Ectodermal cell (in vitro differentiated cells): ENCODE measurements around the gene CFAP20.

Experiments
- H3K27ac ChIP-seq: 2 replicates; pipeline ENCODE4 v1.7.0; 2013; ENCODE audit warnings: mild to moderate bottlenecking, low read depth, low read length; ENCODE audit not compliant: insufficient read depth, poor library complexity, severe bottlenecking
- H3K27me3 ChIP-seq: 2 replicates; pipeline ENCODE4 v1.7.0; 2013; ENCODE audit warnings: mild to moderate bottlenecking, low read length; ENCODE audit not compliant: insufficient read depth, control insufficient read depth, poor library complexity, severe bottlenecking
- H3K36me3 ChIP-seq: one replicate; pipeline ENCODE4 v1.7.0; 2013; ENCODE audit warnings: low read length; ENCODE audit not compliant: control insufficient read depth, insufficient read depth
- H3K4me1 ChIP-seq: one replicate; pipeline ENCODE4 v1.7.0; 2013; ENCODE audit warnings: low read length; ENCODE audit not compliant: control insufficient read depth, insufficient read depth
- H3K4me3 ChIP-seq: 2 replicates; pipeline ENCODE4 v1.7.0; 2013; ENCODE audit warnings: low read depth, low read length, control low read depth; ENCODE audit not compliant: insufficient read depth
- H3K9me3 ChIP-seq: 2 replicates; pipeline ENCODE4 v1.7.0; 2013; ENCODE audit warnings: mild to moderate bottlenecking, low read length, moderate library complexity; ENCODE audit not compliant: control insufficient read depth
- WGBS, 2 experiments: methylation state at CpG; one replicate each; pipeline ENCODE4 v1.1.7; 2013; ENCODE audit warnings: missing lambda C conversion rate in 2 of 2; 5-methylcytosine and 5-hydroxymethylcytosine counted together

Gene CFAP20

GRCh38 chr16:58125781-58126335 lies 3.3 kb downstream of the CFAP20 start:
- H3K36me3 ChIP-seq: no peaks in the 10 kb centered on the region
- 92 to 94% methylated on average over 10 of the region's 10 CpGs for WGBS, 2 experiments
- no peaks in the 10 kb centered on the region for H3K27me3 ChIP-seq
- no peaks in the 10 kb centered on the region for H3K9me3 ChIP-seq
- peaks cover 18% of the 10 kb centered on the region for H3K4me1 ChIP-seq
- no peak overlapping the region for H3K4me3 ChIP-seq
- H3K27ac ChIP-seq: no peak overlapping the region

GRCh38 chr16:58125041-58125440 lies 4.1 kb downstream of the CFAP20 start:
- Histone ChIP-seq H3K27ac (no peak overlapping the region), H3K36me3 (no peaks in the 10 kb centered on the region), H3K27me3 (no peaks in the 10 kb centered on the region), H3K4me1 (peaks cover 25% of the 10 kb centered on the region), H3K9me3 (no peaks in the 10 kb centered on the region), H3K4me3 (no peak overlapping the region)
- 96 to 97% methylated on average over 4 of the region's 4 CpGs for WGBS, 2 experiments

- Histone ChIP-seq H3K4me1 (peaks cover 28% of the 10 kb centered on the region), H3K4me3 (no peak overlapping the region), H3K9me3 (no peaks in the 10 kb centered on the region), H3K36me3 (no peaks in the 10 kb centered on the region), H3K27me3 (no peaks in the 10 kb centered on the region), H3K27ac (no peak overlapping the region)
- WGBS, 2 experiments: 95 to 98% methylated on average over 1 of the region's 1 CpG
Measured at GRCh38 chr16:58124601-58124915, 4.6 kb downstream of the CFAP20 start.

GRCh38 chr16:58123896-58124600 lies 5.1 kb downstream of the CFAP20 start:
- Histone ChIP-seq H3K9me3 (no peaks in the 10 kb centered on the region), H3K4me1 (peaks cover 28% of the 10 kb centered on the region), H3K4me3 (no peak overlapping the region), H3K36me3 (no peaks in the 10 kb centered on the region), H3K27ac (no peak overlapping the region), H3K27me3 (no peaks in the 10 kb centered on the region)
- WGBS, 2 experiments: 87 to 90% methylated on average over 8 of the region's 8 CpGs

GRCh38 chr16:58121132-58121531 lies 8.0 kb downstream of the CFAP20 start:
- no peaks in the 10 kb centered on the region for H3K27me3 ChIP-seq
- peaks cover 6% of the 10 kb centered on the region for H3K36me3 ChIP-seq
- no peak overlapping the region for H3K4me3 ChIP-seq
- H3K4me1 ChIP-seq: peaks cover 21% of the 10 kb centered on the region
- no peaks in the 10 kb centered on the region for H3K9me3 ChIP-seq
- H3K27ac ChIP-seq: no peak overlapping the region
- 90 to 93% methylated on average over 6 of the region's 6 CpGs for WGBS, 2 experiments

DNA sequence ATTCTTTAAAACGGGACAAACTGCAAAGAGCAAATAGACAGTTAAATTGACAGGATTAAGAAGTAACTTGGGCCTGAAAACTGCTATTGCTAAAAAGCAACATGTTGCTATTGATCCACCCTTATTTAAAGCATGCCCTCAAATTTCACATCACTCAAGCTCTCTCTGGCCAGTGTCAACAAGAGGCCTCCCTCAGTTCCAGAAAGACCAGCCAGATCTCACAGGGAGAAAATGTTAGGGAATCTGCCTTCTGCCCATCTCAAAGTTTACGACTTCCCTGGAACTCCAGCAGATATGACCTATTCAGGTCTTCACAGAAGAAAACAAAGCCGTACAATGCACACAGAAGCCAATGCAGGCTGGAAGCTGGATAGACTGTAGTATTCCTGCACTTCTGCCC lies 8.9 kb downstream of the CFAP20 start:
- WGBS, 2 experiments: 88 to 91% methylated on average over 3 of the region's 3 CpGs
- no peak overlapping the region for H3K4me3 ChIP-seq
- H3K27me3 ChIP-seq: no peaks in the 10 kb centered on the region
- no peak overlapping the region for H3K27ac ChIP-seq
- H3K9me3 ChIP-seq: no peaks in the 10 kb centered on the region
- H3K36me3 ChIP-seq: peaks cover 11% of the 10 kb centered on the region
- peaks cover 21% of the 10 kb centered on the region for H3K4me1 ChIP-seq

- H3K4me1 ChIP-seq: peaks cover 21% of the 10 kb centered on the region
- H3K27me3 ChIP-seq: no peaks in the 10 kb centered on the region
- H3K27ac ChIP-seq: no peak overlapping the region
- 86 to 89% methylated on average over 7 of the region's 8 CpGs for WGBS, 2 experiments
- no peak overlapping the region for H3K4me3 ChIP-seq
- no peaks in the 10 kb centered on the region for H3K9me3 ChIP-seq
- H3K36me3 ChIP-seq: peaks cover 18% of the 10 kb centered on the region
Measured at GRCh38 chr16:58119509-58119845, 9.7 kb downstream of the CFAP20 start.

DNA sequence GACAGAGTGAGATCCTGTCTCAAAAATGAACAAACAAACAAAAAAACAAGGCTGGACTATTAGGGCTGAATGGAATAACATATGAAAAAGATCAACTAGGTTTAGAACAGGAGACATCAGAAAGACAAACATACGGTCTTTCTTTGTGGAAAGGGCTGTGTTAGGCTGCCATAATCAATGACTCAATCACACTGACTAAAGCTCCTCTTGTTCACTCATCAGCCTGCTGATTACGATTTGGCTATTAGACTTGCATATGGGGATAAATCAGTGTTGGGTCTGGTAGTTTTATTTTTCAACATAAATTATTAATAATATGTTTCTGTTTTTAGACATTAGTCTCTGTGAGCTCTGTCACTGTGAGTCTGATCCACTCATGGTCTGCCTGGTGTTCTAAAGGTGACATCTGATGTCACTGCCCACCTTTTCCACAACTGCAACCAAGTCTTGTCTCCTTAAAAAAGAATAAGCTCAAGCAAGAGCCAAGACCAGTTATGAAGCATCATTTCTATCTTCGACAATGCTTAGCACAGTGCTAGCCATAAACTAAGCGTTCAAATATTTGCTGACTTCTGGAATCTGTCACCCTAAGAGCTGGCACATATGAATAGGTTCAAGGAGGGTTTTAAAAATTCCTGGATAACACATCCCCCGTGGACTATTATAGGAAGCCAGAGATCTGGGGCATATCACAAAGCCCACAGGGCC lies 10.2 kb downstream of the CFAP20 start:
- H3K4me1 ChIP-seq: peaks cover 21% of the 10 kb centered on the region
- H3K36me3 ChIP-seq: peaks cover 24% of the 10 kb centered on the region
- no peaks in the 10 kb centered on the region for H3K27me3 ChIP-seq
- H3K9me3 ChIP-seq: no peaks in the 10 kb centered on the region
- H3K4me3 ChIP-seq: no peak overlapping the region
- 92 to 97% methylated on average over 4 to 5 of the region's 5 CpGs for WGBS, 2 experiments
- H3K27ac ChIP-seq: no peak overlapping the region

DNA sequence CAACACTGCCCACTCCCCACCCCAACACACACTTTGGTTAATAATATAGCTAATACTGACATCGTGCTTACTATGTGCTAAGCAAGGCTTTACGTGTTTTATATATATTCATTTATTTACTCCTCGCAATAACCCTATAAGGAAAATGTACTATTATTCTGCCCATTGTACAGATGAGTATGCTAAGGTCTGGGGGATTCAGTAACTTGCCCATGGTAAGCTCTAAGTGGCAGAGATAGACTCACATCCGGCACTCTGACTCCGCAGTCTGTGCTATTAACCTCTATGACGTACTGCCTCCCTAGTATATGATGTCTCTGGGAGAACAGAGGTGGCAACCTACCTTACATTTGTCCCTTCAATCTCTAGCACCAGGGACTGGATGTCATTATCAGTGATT lies 12.7 kb downstream of the CFAP20 start:
- Histone ChIP-seq H3K27me3 (no peaks in the 10 kb centered on the region), H3K4me3 (no peak overlapping the region), H3K9me3 (no peaks in the 10 kb centered on the region), H3K27ac (no peak overlapping the region), H3K36me3 (peaks cover 31% of the 10 kb centered on the region), H3K4me1 (peaks cover 17% of the 10 kb centered on the region)
- 95 to 96% methylated on average over 4 to 6 of the region's 6 CpGs for WGBS, 2 experiments

DNA sequence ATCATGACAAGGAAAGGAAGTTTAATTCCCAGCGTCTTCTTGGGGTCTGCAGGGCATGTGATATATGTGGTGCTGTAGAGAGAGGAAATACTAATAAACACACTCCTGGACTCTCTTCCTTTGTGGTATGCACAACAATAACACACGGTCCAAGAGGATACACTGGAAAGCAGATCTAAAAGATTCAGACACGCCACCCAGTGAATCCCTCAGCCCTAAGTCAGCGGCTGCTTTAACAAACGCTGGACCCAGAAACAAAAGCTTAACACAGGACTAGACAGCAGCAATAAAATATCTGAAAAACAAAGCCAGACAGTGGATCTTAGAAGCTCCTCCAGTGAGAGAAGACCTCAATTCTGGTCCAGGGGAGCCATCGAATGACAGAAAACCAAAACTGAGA lies 13.1 kb downstream of the CFAP20 start:
- Histone ChIP-seq H3K27me3 (no peaks in the 10 kb centered on the region), H3K27ac (no peak overlapping the region), H3K4me3 (no peak overlapping the region), H3K4me1 (peaks cover 14% of the 10 kb centered on the region), H3K36me3 (peaks cover 31% of the 10 kb centered on the region), H3K9me3 (no peaks in the 10 kb centered on the region)
- 96% methylated on average over 6 of the region's 6 CpGs for WGBS, 2 experiments
